SK-N-SH (cell line): ENCODE measurements around the gene PRICKLE2. TPM values are rescaled to one million over a fixed set of nuclear protein-coding genes. Genes with fewer than 3 reads are reported as not detected.
A peak's percentile ranks its signal among the peaks of the same experiment; 100 is the strongest.

ENCODE experiments used
- CTCF ChIA-PET: fragments of 300-600, 350-600 bp; formaldehyde crosslinking; extraction: SDS; loops from one replicate; lab custom pipeline; 2021; lab: Yijun Ruan, JAX
- POLR2A ChIA-PET: fragments of 350-600 bp; sonication (Branson Sonifier 250); formaldehyde crosslinking; extraction: SDS; loops from one replicate; lab custom pipeline; 2020; ENCODE audit warnings: antibody characterized with exemption, inconsistent platforms; lab: Yijun Ruan, JAX
- DNase-seq: peaks from one replicate; pipeline ENCODE4 v3.0.0; 2012
- H2AFZ ChIP-seq: fragments of 200-600 bp; sonication (generic); 2 replicates; pipeline ENCODE4 v1.8.1; 2016; ENCODE audit warnings: antibody characterized with exemption, mild to moderate bottlenecking, low read depth
- H3F3A ChIP-seq: fragments of 200-600 bp; sonication (generic); replicated peaks from 2 replicates; pipeline ENCODE3; 2016; ENCODE audit warnings: antibody characterized with exemption, mild to moderate bottlenecking; ENCODE audit not compliant: insufficient read depth
- H3K27ac ChIP-seq, 2 experiments: fragments of 200-500 bp in 1 of 2; fragments of 200-600 bp in 1 of 2; sonication (Bioruptor generic) in 1 of 2; sonication (generic), shearing (Covaris generic) in 1 of 2; 2 replicates each; pipeline versions ENCODE4 v1.5.1 to v1.6.1; 2014 to 2016; ENCODE audit warnings: low read depth in 2 of 2, inconsistent platforms in 1 of 2, low read length in 1 of 2, mild to moderate bottlenecking in 1 of 2, mixed read lengths in 1 of 2
- H3K27me3 ChIP-seq: fragments of 200-600 bp; sonication (generic), shearing (Covaris generic); 2 replicates; pipeline ENCODE4 v1.6.1; 2016; ENCODE audit warnings: mixed run types; ENCODE audit not compliant: insufficient read depth
- H3K36me3 ChIP-seq, 2 experiments: fragments of 200-500 bp in 1 of 2; fragments of 200-600 bp in 1 of 2; sonication (Bioruptor generic) in 1 of 2; sonication (generic) in 1 of 2; replicated peaks in 1 of 2; 2 replicates each; pipeline versions ENCODE3 to v1.5.1; 2014 to 2016; ENCODE audit warnings: low read length in 1 of 2, mild to moderate bottlenecking in 1 of 2; ENCODE audit not compliant: insufficient read depth in 2 of 2, control insufficient read depth in 1 of 2
- H3K4me1 ChIP-seq, 2 experiments: fragments of 200-500 bp in 1 of 2; fragments of 200-600 bp in 1 of 2; sonication (Bioruptor generic) in 1 of 2; sonication (generic), shearing (Covaris generic) in 1 of 2; 2 replicates each; pipeline versions ENCODE4 v1.5.1 to v1.6.1; 2014 to 2016; ENCODE audit warnings: low read depth in 1 of 2, low read length in 1 of 2, mixed run types in 1 of 2; ENCODE audit not compliant: insufficient read depth in 2 of 2, control insufficient read depth in 1 of 2
- H3K4me2 ChIP-seq: fragments of 200-600 bp; sonication (generic), shearing (Covaris generic); 2 replicates; pipeline ENCODE4 v1.6.1; 2017; ENCODE audit warnings: mixed run types
- H3K4me3 ChIP-seq, 2 experiments: fragments of 200-500 bp in 1 of 2; fragments of 200-600 bp in 1 of 2; sonication (Bioruptor generic) in 1 of 2; sonication (generic), shearing (Covaris generic) in 1 of 2; 2 replicates each; pipeline versions ENCODE4 v1.5.1 to v1.8.1; 2014 to 2016; ENCODE audit warnings: low read depth in 2 of 2, inconsistent platforms in 1 of 2, low read length in 1 of 2, mild to moderate bottlenecking in 1 of 2, mixed read lengths in 1 of 2, moderate library complexity in 1 of 2
- H3K79me2 ChIP-seq: fragments of 200-600 bp; sonication (generic); 2 replicates; pipeline ENCODE4 v1.8.1; 2017; ENCODE audit warnings: mild to moderate bottlenecking; ENCODE audit not compliant: insufficient read depth
- H3K9ac ChIP-seq: fragments of 200-600 bp; sonication (generic); 2 replicates; pipeline ENCODE4 v1.6.1; 2017; ENCODE audit warnings: mixed run types
- H3K9me2 ChIP-seq: fragments of 200-600 bp; sonication (generic); 2 replicates; pipeline ENCODE4 v1.6.1; 2017; ENCODE audit warnings: mixed run types
- H3K9me3 ChIP-seq: fragments of 200-600 bp; sonication (generic); 2 replicates; pipeline ENCODE4 v1.6.1; 2017; ENCODE audit warnings: mixed run types, mild to moderate bottlenecking, moderate library complexity
- H4K20me1 ChIP-seq: fragments of 200-600 bp; sonication (generic); 2 replicates; pipeline ENCODE4 v1.6.1; 2017; ENCODE audit warnings: mild to moderate bottlenecking, mixed run types; ENCODE audit not compliant: insufficient read depth
- CTCF ChIP-seq: fragments of 200-600 bp; sonication (generic); IDR thresholded peaks from 2 replicates; pipeline ENCODE4 v1.6.1; 2017; ENCODE audit warnings: antibody characterized with exemption, mild to moderate bottlenecking, moderate library complexity
- ELF1 ChIP-seq: IDR thresholded peaks from 2 replicates; pipeline ENCODE4 v1.4.0; 2012
- FOXJ3 ChIP-seq: sonication (generic); formaldehyde crosslinking; IDR thresholded peaks from 2 replicates; pipeline ENCODE4 v1.5.1; 2020; ENCODE audit warnings: mild to moderate bottlenecking, missing genetic modification reagents
- FOXM1 ChIP-seq: IDR thresholded peaks from 2 replicates; pipeline ENCODE4 v1.4.0; 2012; ENCODE audit warnings: low read depth, mild to moderate bottlenecking
- IRF3 ChIP-seq: fragments of 150-350 bp; IDR thresholded peaks from 2 replicates; pipeline ENCODE4 v1.6.1; 2016; ENCODE audit warnings: mild to moderate bottlenecking, low read depth, low read length
- NFIC ChIP-seq: IDR thresholded peaks from 2 replicates; pipeline ENCODE4 v1.4.0; 2012; ENCODE audit warnings: borderline replicate concordance
- PBX3 ChIP-seq: IDR thresholded peaks from 2 replicates; pipeline ENCODE4; 2012
- POLR2AphosphoS5 ChIP-seq: IDR thresholded peaks from 2 replicates; pipeline ENCODE4 v1.6.1; 2012; ENCODE audit warnings: low read depth, low read length
- RFX5 ChIP-seq: IDR thresholded peaks from 2 replicates; pipeline ENCODE4 v1.6.1; 2012; ENCODE audit warnings: mild to moderate bottlenecking, improper control_type of control experiment, low read length
- WGBS: methylation state at CpG from one replicate; pipeline ENCODE4 v1.1.6; 2017; ENCODE audit warnings: low lambda C conversion rate; 5-methylcytosine and 5-hydroxymethylcytosine counted together
- polyA plus RNA-seq, 3 experiments: library from polyadenylated mRNA; depleted of rRNA; stranded (reverse); fragments of >200 nt; gene quantifications; 2 replicates each; pipeline ENCODE4 v1.2.3, GENCODE V29; 2012

The PRICKLE2 gene
- 0.67 and 1.1 TPM in 2 replicates for polyA plus RNA-seq (2012; rRNA removed)
- 0.42 and 0.49 TPM in 2 replicates for polyA plus RNA-seq (2012; cell fraction: cytosol; rRNA removed)
- 2.0 and 2.2 TPM in 2 replicates for polyA plus RNA-seq (2012; cell fraction: nucleus; rRNA removed)

- peaks cover 5% of the 10 kb centered on the region for H3F3A ChIP-seq
- H3K9me3 ChIP-seq = no peaks in the 10 kb centered on the region
- TF ChIP-seq ELF1 (0 out of 2 replicates have a peak, but pooled peaks have one; percentile 32), CTCF (peak; percentile 33), RFX5 (no peak), PBX3 (peak; percentile 55)
- ChIA-PET CTCF (interaction anchor here (1.1 to 3.7 kb wide), 7 partner anchors 18 to 259 kb away, joined by 4 to 12 read pairs (median 7); partner anchors contain the start of gene PSMD6), POLR2A (no interaction called here)
- H3K27ac ChIP-seq = peak within 1 kb of the TSS; percentile 47 to 61
- peak within 1 kb of the TSS; percentile 35 to 37 for H3K4me3 ChIP-seq
- peak within 1 kb of the TSS; percentile 85 for H2AFZ ChIP-seq
- H4K20me1 ChIP-seq = no peaks in the 10 kb centered on the region
- H3K9me2 ChIP-seq = no peaks in the 10 kb centered on the region
- no peaks in the 10 kb centered on the region for H3K27me3 ChIP-seq
- DNase-seq = no peak
- peaks cover 16 to 23% of the 10 kb centered on the region in 2 experiments; a peak in 3 of 4 replicates for H3K4me1 ChIP-seq
- peak within 1 kb of the TSS; percentile 41 for H3K4me2 ChIP-seq
- H3K36me3 ChIP-seq = no peaks in the 10 kb centered on the region
- WGBS = 49% methylated on average over 13 of the region's 13 CpGs
- peaks cover 7% of the 10 kb centered on the region for H3K79me2 ChIP-seq
- peak within 1 kb of the TSS; percentile 46 for H3K9ac ChIP-seq
These were observed at the start of gene PRICKLE2 for GRCh38 chr3:64224826-64225610. TSS of gene PRICKLE2 (minus strand) at chr3:64225466. CDS start at chr3:64198927, 26,539 bp downstream.

- Histone ChIP-seq H3K4me3 (no peak overlapping the region), H3K4me2 (no peak overlapping the region), H3K27me3 (no peaks in the 10 kb centered on the region), H3K9ac (no peak overlapping the region), H4K20me1 (no peaks in the 10 kb centered on the region), H3F3A (no peaks in the 10 kb centered on the region), H3K27ac (no peak overlapping the region), H3K4me1 (no peaks in the 10 kb centered on the region), H3K9me3 (no peaks in the 10 kb centered on the region), H3K79me2 (no peaks in the 10 kb centered on the region), H3K9me2 (no peaks in the 10 kb centered on the region), H2AFZ (no peak overlapping the region), H3K36me3 (no peaks in the 10 kb centered on the region)
- ChIA-PET CTCF (no interaction called here), POLR2A (no interaction called here)
- TF ChIP-seq FOXM1 (no peak), CTCF (no peak), PBX3 (no peak), FOXJ3 (CRISPR knock-in tag) (no peak), RFX5 (no peak), NFIC (no peak), POLR2AphosphoS5 (no peak), IRF3 (no peak)
- no peak for DNase-seq
- 83% methylated on average over 3 of the region's 3 CpGs for WGBS
These were observed 47.6 kb upstream of the PRICKLE2 start for GRCh38 chr3:64272842-64273241.
